Measurements from ENCODE around the gene CACNA1D.

Gene CACNA1D

DNA sequence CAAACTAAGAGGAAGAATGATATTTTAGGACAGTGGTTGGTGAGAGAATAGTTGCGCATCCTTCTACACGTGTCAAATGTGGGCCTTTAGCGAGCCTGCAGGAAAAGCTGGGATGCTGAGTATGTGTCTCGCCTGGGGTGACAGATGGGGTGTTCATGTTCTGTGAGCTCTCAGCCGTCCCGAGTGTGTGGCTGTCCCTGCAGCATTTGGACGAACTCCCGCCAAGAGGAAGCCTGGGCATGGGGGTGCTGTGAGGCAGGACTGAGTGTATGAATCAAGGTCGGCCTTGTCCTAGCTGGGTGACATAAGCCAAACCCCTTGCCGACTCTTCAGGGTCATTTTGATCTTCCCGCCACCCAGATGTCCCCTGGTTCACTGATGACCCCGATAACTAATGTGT, 94.8 kb downstream of the CACNA1D start:
- no peak for DNase-seq (ENCODE audit: extremely low spot score)
- TF ChIP-seq NFRKB (IDR thresholded peaks at IDR 0.05) (no peak), FOXK2 (IDR thresholded peaks at IDR 0.05) (no peak), TARDBP (IDR thresholded peaks at IDR 0.05) (no peak), L3MBTL2 (conservative IDR thresholded peaks at IDR 0.05) (no peak), BHLHE40 (IDR thresholded peaks at IDR 0.05; ENCODE audit: borderline replicate concordance) (no peak), ZNF384 (IDR thresholded peaks at IDR 0.05) (no peak), ELF4 (IDR thresholded peaks at IDR 0.05) (no peak), SP1 (IDR thresholded peaks at IDR 0.05) (no peak)
- TF ChIP-seq, protein P1, sequence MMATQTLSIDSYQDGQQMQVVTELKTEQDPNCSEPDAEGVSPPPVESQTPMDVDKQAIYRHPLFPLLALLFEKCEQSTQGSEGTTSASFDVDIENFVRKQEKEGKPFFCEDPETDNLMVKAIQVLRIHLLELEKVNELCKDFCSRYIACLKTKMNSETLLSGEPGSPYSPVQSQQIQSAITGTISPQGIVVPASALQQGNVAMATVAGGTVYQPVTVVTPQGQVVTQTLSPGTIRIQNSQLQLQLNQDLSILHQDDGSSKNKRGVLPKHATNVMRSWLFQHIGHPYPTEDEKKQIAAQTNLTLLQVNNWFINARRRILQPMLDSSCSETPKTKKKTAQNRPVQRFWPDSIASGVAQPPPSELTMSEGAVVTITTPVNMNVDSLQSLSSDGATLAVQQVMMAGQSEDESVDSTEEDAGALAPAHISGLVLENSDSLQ (IDR thresholded peaks at IDR 0.05), result no peak
- POLR2A ChIA-PET, result no interaction called here
- CTCF ChIA-PET, result no interaction called here

DNA sequence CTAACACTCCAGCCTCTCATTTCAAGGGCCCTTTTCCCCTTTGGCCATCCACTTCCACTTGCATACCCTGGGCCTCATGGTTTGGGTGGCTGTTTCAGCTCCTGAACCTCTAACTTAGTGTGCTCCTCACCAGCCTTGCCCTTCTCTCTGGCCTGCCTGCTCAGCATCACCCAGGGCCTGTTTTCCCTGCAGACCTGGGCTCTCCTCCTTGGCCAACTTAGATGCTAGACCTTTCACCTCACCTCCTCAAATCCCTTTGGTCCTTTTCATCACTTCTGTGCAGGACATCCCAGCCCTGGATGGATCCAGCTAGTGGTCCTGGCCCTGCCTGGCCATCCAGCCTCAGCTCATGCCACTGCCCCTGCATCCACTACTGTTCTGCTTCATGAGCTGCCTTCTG, 95.4 kb downstream of the CACNA1D start:
- DNase-seq (ENCODE audit: extremely low spot score), result no peak
- TF ChIP-seq, protein P1 (IDR thresholded peaks at IDR 0.05), result no peak
- TF ChIP-seq LEF1 (IDR thresholded peaks at IDR 0.05; ENCODE audit: borderline replicate concordance), result no peak
- TF ChIP-seq SUZ12 (IDR thresholded peaks at IDR 0.05), result no peak
- no peak for TF ChIP-seq SP1 (IDR thresholded peaks at IDR 0.05)
- TF ChIP-seq FOXK2 (IDR thresholded peaks at IDR 0.05), result no peak
- no peak for TF ChIP-seq ELF4 (IDR thresholded peaks at IDR 0.05)
- TF ChIP-seq NFRKB (IDR thresholded peaks at IDR 0.05), result no peak
- TF ChIP-seq HDGF (IDR thresholded peaks at IDR 0.05; ENCODE audit: borderline replicate concordance), result no peak
- TF ChIP-seq CTBP1 (IDR thresholded peaks at IDR 0.05; ENCODE audit: borderline replicate concordance), result no peak
- TF ChIP-seq BHLHE40 (IDR thresholded peaks at IDR 0.05; ENCODE audit: borderline replicate concordance), result no peak
- no peak for TF ChIP-seq ZNF384 (IDR thresholded peaks at IDR 0.05)
- TF ChIP-seq L3MBTL2 (conservative IDR thresholded peaks at IDR 0.05), result no peak
- no peak for TF ChIP-seq TARDBP (IDR thresholded peaks at IDR 0.05)
- no peak for TF ChIP-seq FOXA1 (IDR thresholded peaks at IDR 0.05)
- TF ChIP-seq ARNT (IDR thresholded peaks at IDR 0.05), result no peak
- no peak for TF ChIP-seq FOXM1 (IDR thresholded peaks at IDR 0.05; ENCODE audit: borderline replicate concordance)
- ChIA-PET CTCF (no interaction called here), POLR2A (no interaction called here)

DNA sequence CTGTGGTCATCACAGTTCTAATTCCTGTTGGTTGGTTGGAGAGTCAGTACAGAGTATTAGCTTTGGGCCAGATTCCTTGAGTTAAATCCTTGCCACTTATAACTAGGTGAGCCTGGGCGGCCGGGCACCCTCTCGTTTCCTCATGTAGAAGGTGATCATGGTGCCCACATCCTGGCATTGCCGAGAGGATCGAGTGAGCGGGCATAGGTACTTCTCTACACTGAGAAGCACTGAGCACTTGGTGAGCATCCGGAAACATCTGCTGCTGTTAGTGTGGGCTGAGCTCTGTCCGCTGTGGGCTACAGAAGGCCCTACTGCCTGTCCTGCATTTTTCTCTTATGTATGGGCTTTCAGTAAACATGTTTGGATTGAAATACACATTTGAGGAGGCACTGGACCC, 96.2 kb downstream of the CACNA1D start:
- CTCF ChIA-PET, result interaction anchor here (0.6 kb wide), 1 partner anchor 948 kb away, joined by 3 read pairs; no protein-coding TSS in a partner anchor
- TF ChIP-seq NFRKB (IDR thresholded peaks at IDR 0.05) (no peak), FOXM1 (IDR thresholded peaks at IDR 0.05; ENCODE audit: borderline replicate concordance) (no peak), ELF4 (IDR thresholded peaks at IDR 0.05) (no peak), BHLHE40 (IDR thresholded peaks at IDR 0.05; ENCODE audit: borderline replicate concordance) (no peak), SP1 (IDR thresholded peaks at IDR 0.05) (no peak)
- TF ChIP-seq, protein P1 (IDR thresholded peaks at IDR 0.05), result no peak
- POLR2A ChIA-PET, result no interaction called here
- DNase-seq (ENCODE audit: extremely low spot score), result no peak

DNA sequence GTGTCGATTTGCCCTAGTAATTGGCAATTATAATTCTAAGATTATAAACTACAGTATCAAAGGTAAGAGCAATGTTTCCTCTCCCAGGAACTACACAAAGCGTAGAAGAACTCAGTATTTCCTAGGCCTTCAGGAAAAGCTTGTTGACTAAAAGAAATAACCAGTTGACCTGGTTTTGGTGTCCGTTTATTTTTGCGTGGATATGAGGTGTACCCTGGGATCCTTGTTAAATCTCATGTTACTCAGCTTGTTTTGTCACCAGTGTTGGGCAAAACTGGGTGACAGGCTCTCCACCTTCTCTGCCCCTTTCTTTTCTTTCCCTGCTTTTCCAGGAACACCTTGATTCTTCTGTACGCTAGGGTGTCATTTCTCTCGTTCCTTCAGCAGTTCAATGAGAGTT, 97.2 kb downstream of the CACNA1D start:
- ChIA-PET CTCF (no interaction called here), POLR2A (no interaction called here)
- DNase-seq (ENCODE audit: extremely low spot score), result no peak
- TF ChIP-seq BHLHE40 (IDR thresholded peaks at IDR 0.05; ENCODE audit: borderline replicate concordance), result no peak
- TF ChIP-seq NFRKB (IDR thresholded peaks at IDR 0.05), result no peak
- no peak for TF ChIP-seq SUZ12 (IDR thresholded peaks at IDR 0.05)
- no peak for TF ChIP-seq LEF1 (IDR thresholded peaks at IDR 0.05; ENCODE audit: borderline replicate concordance)
- TF ChIP-seq HDGF (IDR thresholded peaks at IDR 0.05; ENCODE audit: borderline replicate concordance), result no peak
- no peak for TF ChIP-seq ELF4 (IDR thresholded peaks at IDR 0.05)
- TF ChIP-seq, protein P1 (IDR thresholded peaks at IDR 0.05), result no peak
- TF ChIP-seq ARNT (IDR thresholded peaks at IDR 0.05), result no peak
- no peak for TF ChIP-seq SP1 (IDR thresholded peaks at IDR 0.05)
- TF ChIP-seq ZNF384 (IDR thresholded peaks at IDR 0.05), result no peak
- no peak for TF ChIP-seq FOXA1 (IDR thresholded peaks at IDR 0.05)
- TF ChIP-seq L3MBTL2 (conservative IDR thresholded peaks at IDR 0.05), result no peak
- TF ChIP-seq FOXM1 (IDR thresholded peaks at IDR 0.05; ENCODE audit: borderline replicate concordance), result no peak
- TF ChIP-seq TARDBP (IDR thresholded peaks at IDR 0.05), result no peak
- no peak for TF ChIP-seq FOXK2 (IDR thresholded peaks at IDR 0.05)
- TF ChIP-seq CTBP1 (IDR thresholded peaks at IDR 0.05; ENCODE audit: borderline replicate concordance), result no peak

DNA sequence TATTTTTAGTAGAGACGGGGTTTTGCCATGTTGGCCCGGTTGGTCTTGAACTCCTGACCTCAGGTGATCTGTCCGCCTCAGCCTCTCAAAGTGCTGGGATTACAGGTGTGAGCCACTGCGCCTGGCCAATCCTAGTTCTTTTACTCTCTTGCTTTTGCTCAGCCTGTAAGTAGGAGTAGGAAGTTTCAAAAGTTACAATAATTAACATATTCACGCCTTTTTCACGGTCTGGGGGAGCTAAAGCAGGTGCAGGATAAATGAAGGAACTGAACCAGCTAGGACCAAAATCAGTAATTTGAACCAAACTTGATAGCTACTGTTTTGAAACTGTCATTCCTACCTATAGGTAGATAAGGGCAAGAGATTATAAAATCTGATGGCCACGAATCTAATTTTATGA, 98.5 kb downstream of the CACNA1D start:
- no peak for DNase-seq (ENCODE audit: extremely low spot score)
- POLR2A ChIA-PET, result no interaction called here
- CTCF ChIA-PET, result no interaction called here
- TF ChIP-seq BHLHE40 (IDR thresholded peaks at IDR 0.05; ENCODE audit: borderline replicate concordance), result no peak

DNA sequence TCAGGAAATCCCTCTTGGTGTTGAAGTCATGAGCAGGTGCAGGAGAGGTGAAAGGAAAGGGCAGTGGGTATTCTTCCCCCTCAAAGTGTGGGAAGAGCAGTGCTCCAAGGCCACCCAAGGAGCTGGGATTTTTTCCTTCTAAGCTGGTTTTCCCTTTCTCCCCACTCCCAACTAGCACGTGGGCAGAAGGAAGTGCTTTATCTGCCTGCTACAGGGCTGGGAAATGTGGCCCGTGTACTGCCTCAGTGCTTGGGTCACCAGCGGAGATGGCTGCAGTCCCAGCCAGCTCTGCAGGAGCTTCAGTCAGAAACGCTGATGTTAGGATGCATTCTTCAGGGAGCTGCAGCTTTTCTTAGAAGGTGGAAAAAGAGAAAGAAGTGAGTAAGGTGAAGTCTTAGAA, 99.2 kb downstream of the CACNA1D start:
- DNase-seq (ENCODE audit: extremely low spot score), result no peak
- POLR2A ChIA-PET, result no interaction called here
- CTCF ChIA-PET, result no interaction called here
- TF ChIP-seq SP1 (IDR thresholded peaks at IDR 0.05), result no peak
- TF ChIP-seq HDGF (IDR thresholded peaks at IDR 0.05; ENCODE audit: borderline replicate concordance), result no peak
- TF ChIP-seq ARNT (IDR thresholded peaks at IDR 0.05), result no peak
- no peak for TF ChIP-seq FOXA1 (IDR thresholded peaks at IDR 0.05)
- no peak for TF ChIP-seq ZNF384 (IDR thresholded peaks at IDR 0.05)
- TF ChIP-seq L3MBTL2 (conservative IDR thresholded peaks at IDR 0.05), result no peak
- no peak for TF ChIP-seq TARDBP (IDR thresholded peaks at IDR 0.05)
- no peak for TF ChIP-seq BHLHE40 (IDR thresholded peaks at IDR 0.05; ENCODE audit: borderline replicate concordance)
- TF ChIP-seq SUZ12 (IDR thresholded peaks at IDR 0.05), result no peak
- no peak for TF ChIP-seq FOXM1 (IDR thresholded peaks at IDR 0.05; ENCODE audit: borderline replicate concordance)
- no peak for TF ChIP-seq LEF1 (IDR thresholded peaks at IDR 0.05; ENCODE audit: borderline replicate concordance)

Measured in HEK293T (cell line).